Endodermal cell (in vitro differentiated cells): Measurements from ENCODE around the gene ZFAND6. TPM values are rescaled to one million over a fixed set of nuclear protein-coding genes. Genes with fewer than 3 reads are reported as not detected.
"Not testable (repeated sequence)": the region's sequence is repeated elsewhere in the genome, so short reads cannot be mapped to it uniquely, and the experiment has no call there.

ENCODE experiments used
- DNase-seq: peaks from one replicate; pipeline ENCODE4 v3.0.0-alpha.2; 2017
- H3K27ac ChIP-seq: 2 replicates; pipeline ENCODE4 v1.5.1; 2013; ENCODE audit warnings: mild to moderate bottlenecking, low read depth, low read length, moderate library complexity
- H3K27me3 ChIP-seq: 2 replicates; pipeline ENCODE4 v1.6.1; 2013; ENCODE audit warnings: mild to moderate bottlenecking, low read length, moderate library complexity; ENCODE audit not compliant: insufficient read depth, control insufficient read depth, poor library complexity, severe bottlenecking
- H3K36me3 ChIP-seq: 2 replicates; pipeline ENCODE4 v1.7.0; 2013; ENCODE audit warnings: mild to moderate bottlenecking, low read length, moderate library complexity; ENCODE audit not compliant: control insufficient read depth, insufficient read depth
- H3K4me1 ChIP-seq: one replicate; pipeline ENCODE4 v1.7.0; 2013; ENCODE audit warnings: low read length; ENCODE audit not compliant: control insufficient read depth, insufficient read depth
- H3K4me3 ChIP-seq: 2 replicates; pipeline ENCODE4 v1.5.1; 2013; ENCODE audit warnings: mild to moderate bottlenecking, low read length, moderate library complexity
- H3K9ac ChIP-seq: 2 replicates; pipeline ENCODE4 v1.6.1; 2013; ENCODE audit warnings: mild to moderate bottlenecking, low read length, moderate library complexity; ENCODE audit not compliant: poor library complexity, severe bottlenecking; ENCODE audit errors: extremely low read depth
- H3K9me3 ChIP-seq: 2 replicates; pipeline ENCODE4 v1.6.1; 2013; ENCODE audit warnings: mild to moderate bottlenecking, low read length, moderate library complexity; ENCODE audit not compliant: control insufficient read depth
- H3K27ac Mint-ChIP-seq: 2 replicates; pipeline ENCODE4 v1.8.0; 2020; ENCODE audit warnings: mixed read lengths
- H3K27me3 Mint-ChIP-seq: 2 replicates; pipeline ENCODE4 v1.8.0; 2021; ENCODE audit warnings: mild to moderate bottlenecking, mixed read lengths; ENCODE audit not compliant: insufficient read depth
- H3K36me3 Mint-ChIP-seq: 2 replicates; pipeline ENCODE4 v1.8.0; 2020; ENCODE audit warnings: low read depth, mixed read lengths
- H3K4me1 Mint-ChIP-seq: 2 replicates; pipeline ENCODE4 v1.8.0; 2020; ENCODE audit warnings: mixed read lengths
- H3K4me3 Mint-ChIP-seq: 2 replicates; pipeline ENCODE4 v1.8.0; 2020; ENCODE audit warnings: mild to moderate bottlenecking, moderate library complexity, mixed read lengths
- H3K9me3 Mint-ChIP-seq: 2 replicates; pipeline ENCODE4 v1.8.0; 2020; ENCODE audit warnings: mild to moderate bottlenecking, mixed read lengths
- WGBS, 2 experiments: methylation state at CpG; one replicate each; pipeline versions ENCODE4 v1.1.5 to v1.1.7; 2013; ENCODE audit warnings: missing lambda C conversion rate in 2 of 2, mixed read lengths in 1 of 2; ENCODE audit not compliant: insufficient coverage in 1 of 2, insufficient read length in 1 of 2; 5-methylcytosine and 5-hydroxymethylcytosine counted together
- total RNA-seq, 2 donors: library from RNA; stranded (reverse); fragmentation: NEBNext Ultra II Directional in 1 of 2; extraction: Animal tissue kit (Norgen Biotek cat#: 25700) in 1 of 2; gene quantifications; 2 replicates in 1 of 2; 3 replicates in 1 of 2; pipeline ENCODE4 v1.2.1, GENCODE V29; 2021
- TF ChIP-seq, protein P1 (sequence below): fragments of 200-600 bp; sonication (generic); conservative IDR thresholded peaks from 2 replicates; pipeline ENCODE4 v1.5.0; 2021; ENCODE audit warnings: antibody characterized with exemption, mild to moderate bottlenecking

The ZFAND6 gene
- total RNA-seq, 2 donors from 2014 or later = 84.5 to 86.2 TPM

DNA sequence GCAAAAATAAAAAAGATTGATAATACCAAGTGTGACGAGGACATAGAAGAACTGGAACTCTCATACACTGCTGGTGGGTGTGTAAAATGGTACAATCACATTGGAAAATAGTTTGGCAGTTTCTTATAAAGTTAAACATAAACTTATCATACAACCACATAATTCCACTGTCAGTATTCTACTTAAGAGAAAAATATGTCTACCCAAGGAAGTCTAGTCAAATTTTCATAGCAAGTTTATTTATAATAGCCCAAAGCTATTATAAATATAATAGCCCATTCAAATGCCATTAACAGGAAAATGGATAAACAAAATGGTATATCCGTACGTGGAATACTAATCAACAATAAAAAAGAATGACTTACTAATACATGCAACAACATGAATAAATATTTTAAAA, 47.9 kb upstream of the ZFAND6 start:
- Histone ChIP-seq H3K36me3 (no peaks in the 10 kb centered on the region), H3K27me3 (no peaks in the 10 kb centered on the region), H3K4me1 (no peaks in the 10 kb centered on the region), H3K9ac (no peak overlapping the region), H3K9me3 (no peaks in the 10 kb centered on the region), H3K4me3 (no peak overlapping the region), H3K27ac (no peak overlapping the region)
- TF ChIP-seq, protein P1, sequence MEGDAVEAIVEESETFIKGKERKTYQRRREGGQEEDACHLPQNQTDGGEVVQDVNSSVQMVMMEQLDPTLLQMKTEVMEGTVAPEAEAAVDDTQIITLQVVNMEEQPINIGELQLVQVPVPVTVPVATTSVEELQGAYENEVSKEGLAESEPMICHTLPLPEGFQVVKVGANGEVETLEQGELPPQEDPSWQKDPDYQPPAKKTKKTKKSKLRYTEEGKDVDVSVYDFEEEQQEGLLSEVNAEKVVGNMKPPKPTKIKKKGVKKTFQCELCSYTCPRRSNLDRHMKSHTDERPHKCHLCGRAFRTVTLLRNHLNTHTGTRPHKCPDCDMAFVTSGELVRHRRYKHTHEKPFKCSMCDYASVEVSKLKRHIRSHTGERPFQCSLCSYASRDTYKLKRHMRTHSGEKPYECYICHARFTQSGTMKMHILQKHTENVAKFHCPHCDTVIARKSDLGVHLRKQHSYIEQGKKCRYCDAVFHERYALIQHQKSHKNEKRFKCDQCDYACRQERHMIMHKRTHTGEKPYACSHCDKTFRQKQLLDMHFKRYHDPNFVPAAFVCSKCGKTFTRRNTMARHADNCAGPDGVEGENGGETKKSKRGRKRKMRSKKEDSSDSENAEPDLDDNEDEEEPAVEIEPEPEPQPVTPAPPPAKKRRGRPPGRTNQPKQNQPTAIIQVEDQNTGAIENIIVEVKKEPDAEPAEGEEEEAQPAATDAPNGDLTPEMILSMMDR = no peak
- H3K27me3 Mint-ChIP-seq = no peaks in the 10 kb centered on the region
- no CpG with 5 or more reads among the region's 3 CpGs for WGBS, 2 experiments
- no peak overlapping the region for H3K4me3 Mint-ChIP-seq
- no peak for DNase-seq
- H3K27ac Mint-ChIP-seq = no peak overlapping the region
- H3K9me3 Mint-ChIP-seq = peaks cover 10% of the 10 kb centered on the region
- H3K36me3 Mint-ChIP-seq = no peaks in the 10 kb centered on the region
- H3K4me1 Mint-ChIP-seq = peaks cover 2% of the 10 kb centered on the region

DNA sequence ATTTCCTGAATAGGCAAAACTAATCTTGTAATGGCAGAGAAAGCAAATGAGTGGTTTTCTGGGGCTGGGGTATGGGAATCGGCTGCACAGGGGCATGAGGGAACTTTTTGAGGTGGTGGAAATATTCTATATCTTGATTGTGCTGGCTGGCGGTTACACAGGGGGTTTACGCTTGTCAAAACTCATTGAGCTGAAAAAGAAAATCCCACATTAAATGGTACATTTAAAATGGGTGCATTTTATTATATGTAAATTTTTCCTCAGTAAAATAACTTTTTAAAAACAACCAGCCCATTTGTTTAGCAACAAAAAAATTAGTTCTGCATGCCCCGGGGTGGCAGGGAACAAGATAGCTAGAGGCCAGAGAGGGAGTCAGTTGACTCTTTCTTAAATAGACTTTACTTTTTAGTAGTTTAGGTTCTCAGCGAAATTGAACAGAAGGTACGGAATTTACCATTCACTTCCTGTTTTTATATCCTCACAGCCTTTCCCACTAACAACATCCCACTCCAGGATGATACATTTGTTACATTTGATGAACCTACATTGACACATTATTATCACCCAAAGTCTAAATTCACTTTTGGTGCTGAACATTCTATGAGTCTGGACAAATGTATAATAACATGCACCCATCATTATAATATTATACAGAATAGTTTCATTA, 47.3 kb upstream of the ZFAND6 start:
- Mint-ChIP-seq H3K27me3 (no peaks in the 10 kb centered on the region), H3K4me1 (no peaks in the 10 kb centered on the region), H3K9me3 (peaks cover 15% of the 10 kb centered on the region), H3K4me3 (no peak overlapping the region), H3K27ac (no peak overlapping the region), H3K36me3 (no peaks in the 10 kb centered on the region)
- DNase-seq = no peak
- TF ChIP-seq, protein P1 = no peak
- Histone ChIP-seq H3K36me3 (no peaks in the 10 kb centered on the region), H3K27me3 (no peaks in the 10 kb centered on the region), H3K27ac (no peak overlapping the region), H3K4me1 (no peaks in the 10 kb centered on the region), H3K4me3 (no peak overlapping the region), H3K9ac (no peak overlapping the region), H3K9me3 (no peaks in the 10 kb centered on the region)
- WGBS, 2 experiments = 90 to 93% methylated on average over 2 to 5 of the region's 6 CpGs

DNA sequence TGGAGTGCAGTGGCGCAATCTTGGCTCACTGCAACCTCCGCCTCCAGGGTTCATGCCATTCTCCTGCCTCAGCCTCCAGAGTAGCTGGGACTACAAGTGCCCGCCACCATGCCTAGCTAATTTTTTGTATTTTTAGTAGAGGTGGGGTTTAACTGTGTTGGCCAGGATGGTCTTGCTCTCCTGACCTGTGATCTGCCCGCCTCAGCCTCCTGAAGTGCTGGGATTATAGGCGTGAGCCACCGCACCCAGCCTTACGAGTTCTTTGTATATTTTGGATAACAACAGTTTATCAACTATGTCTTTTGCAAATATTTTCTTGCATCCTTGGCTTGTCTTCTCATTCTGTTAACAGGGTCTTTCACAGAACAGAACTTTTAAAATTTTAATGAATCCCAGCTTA, 45.3 kb upstream of the ZFAND6 start:
- H3K9me3 ChIP-seq, H3K27ac Mint-ChIP-seq, H3K36me3 Mint-ChIP-seq, H3K4me1 ChIP-seq, DNase-seq, H3K4me1 Mint-ChIP-seq, H3K4me3 Mint-ChIP-seq, H3K9ac ChIP-seq, H3K27me3 ChIP-seq, H3K27me3 Mint-ChIP-seq, H3K27ac ChIP-seq, H3K4me3 ChIP-seq, H3K36me3 ChIP-seq: not testable (repeated sequence)
- peaks cover 20% of the 10 kb centered on the region for H3K9me3 Mint-ChIP-seq
- WGBS, 2 experiments = 91 to 94% methylated on average over 6 to 7 of the region's 7 CpGs

DNA sequence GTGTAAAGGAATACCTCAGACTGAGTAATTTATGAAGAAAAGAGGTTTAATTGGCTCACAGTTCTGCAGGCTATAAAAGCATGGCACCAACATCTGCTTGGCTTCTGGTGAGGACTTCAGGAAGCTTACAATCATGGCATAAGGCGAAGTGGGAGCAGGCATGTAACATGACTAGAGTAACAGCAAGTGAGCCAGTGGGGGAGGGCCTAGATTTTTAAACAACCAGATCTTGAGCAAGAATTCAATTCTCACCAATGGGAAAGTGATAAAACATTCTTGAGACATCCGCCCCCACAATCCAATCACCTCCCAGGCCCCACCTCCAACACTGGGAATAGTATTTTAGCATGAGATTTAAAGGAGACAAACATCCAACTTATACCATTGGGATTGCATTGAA, 44.3 kb upstream of the ZFAND6 start:
- Histone ChIP-seq H3K9me3 (no peaks in the 10 kb centered on the region), H3K9ac (no peak overlapping the region), H3K36me3 (no peaks in the 10 kb centered on the region), H3K4me3 (no peak overlapping the region), H3K27ac (no peak overlapping the region), H3K4me1 (no peaks in the 10 kb centered on the region), H3K27me3 (no peaks in the 10 kb centered on the region)
- no peak for DNase-seq
- 89 to 93% methylated on average over 1 to 2 of the region's 2 CpGs for WGBS, 2 experiments
- Mint-ChIP-seq H3K36me3 (no peaks in the 10 kb centered on the region), H3K4me1 (no peaks in the 10 kb centered on the region), H3K27me3 (no peaks in the 10 kb centered on the region), H3K4me3 (no peak overlapping the region), H3K27ac (no peak overlapping the region), H3K9me3 (peaks cover 20% of the 10 kb centered on the region)
- TF ChIP-seq, protein P1 = no peak

DNA sequence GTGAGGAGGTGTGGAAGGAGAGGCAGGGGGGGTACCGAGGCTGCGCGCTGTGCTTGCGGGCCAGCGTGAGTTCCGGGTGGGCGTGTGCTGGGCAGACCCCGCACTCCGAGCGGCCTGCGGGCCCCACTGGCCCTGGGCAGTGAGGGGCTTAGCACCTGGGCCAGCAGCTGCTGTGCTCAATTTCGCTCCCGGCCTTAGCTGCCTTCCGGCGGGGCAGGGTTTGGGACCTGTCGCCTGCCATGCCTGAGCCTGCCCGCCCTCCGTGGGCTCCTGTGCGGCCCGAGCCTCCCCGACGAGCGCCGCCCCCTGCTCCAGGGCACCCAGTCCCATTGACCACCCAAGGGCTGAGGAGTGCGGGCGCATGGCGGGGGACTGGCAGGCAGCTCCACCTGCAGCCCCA, 43.0 kb upstream of the ZFAND6 start:
- not testable (repeated sequence) for H3K27me3 ChIP-seq, H3K36me3 Mint-ChIP-seq, H3K9me3 ChIP-seq, H3K27ac Mint-ChIP-seq, H3K9ac ChIP-seq, H3K4me1 ChIP-seq, H3K4me3 ChIP-seq, H3K27ac ChIP-seq, H3K4me1 Mint-ChIP-seq, DNase-seq, H3K27me3 Mint-ChIP-seq, H3K36me3 ChIP-seq, H3K4me3 Mint-ChIP-seq
- 95 to 98% methylated on average over 12 to 27 of the region's 27 CpGs for WGBS, 2 experiments
- peaks cover 23% of the 10 kb centered on the region for H3K9me3 Mint-ChIP-seq
